ENCODE measurements around the gene GRPEL1. TPM values are rescaled to one million over a fixed set of nuclear protein-coding genes. Genes with fewer than 3 reads are reported as not detected.

The GRPEL1 gene
- total and polyA plus RNA-seq, 2 of the 8 experiments (the other 6 are each of a cell fraction or from before 2014, with no cell fraction given): 13.5 to 39.9 TPM

GRCh38 chr4:7110546-7110945, 42.7 kb upstream of the GRPEL1 start:
- Histone ChIP-seq H2BK5ac (ENCODE audit: low read depth, low read length) (no peak overlapping the region), H3K4me3 (ENCODE audit: extremely low read depth in 1 of 4, insufficient read depth in 2 of 4, low read depth in 3 of 4, low read length in 4 of 4) (no peak overlapping the region), H2AFZ (ENCODE audit: low read length) (no peak overlapping the region), H2BK20ac (ENCODE audit: low read length) (no peak overlapping the region), H4K5ac (ENCODE audit: insufficient read length, low read depth, low read length) (no peak overlapping the region), H3K27ac (ENCODE audit: low read depth, low read length) (no peak overlapping the region), H3K14ac (ENCODE audit: insufficient read length) (no peak overlapping the region), H4K20me1 (replicated peaks in 1 of 2; ENCODE audit: control insufficient read depth in 1 of 2, insufficient read depth in 2 of 2, low read length in 2 of 2) (no peaks in the 10 kb centered on the region), H3K9me3 (ENCODE audit: insufficient read depth in 2 of 2, low read depth in 1 of 2, low read length in 1 of 2) (peaks cover 0 to 4% of the 10 kb centered on the region in 2 experiments; a peak in 1 of 4 replicates), H3K56ac (replicated peaks; ENCODE audit: insufficient read length, low read depth, low read length) (no peak overlapping the region), H2AK5ac (ENCODE audit: low read depth, low read length) (no peak overlapping the region), H2BK12ac (ENCODE audit: low read depth, low read length) (no peak overlapping the region), H3K23me2 (ENCODE audit: low read depth, low read length) (no peaks in the 10 kb centered on the region), H3K4me2 (ENCODE audit: insufficient read depth in 1 of 2, low read depth in 2 of 2, low read length in 2 of 2) (no peak overlapping the region), H3K23ac (ENCODE audit: insufficient read length) (no peak overlapping the region), H3K36me3 (ENCODE audit: control insufficient read depth in 2 of 4, insufficient read depth in 4 of 4, low read length in 3 of 4) (no peaks in the 10 kb centered on the region), H2BK15ac (ENCODE audit: low read length) (no peak overlapping the region), H3K79me2 (ENCODE audit: control insufficient read depth in 1 of 2, insufficient read depth in 2 of 2, low read length in 2 of 2) (no peaks in the 10 kb centered on the region), H3K18ac (ENCODE audit: extremely low read depth, low read length) (no peak overlapping the region), H4K91ac (replicated peaks; ENCODE audit: insufficient read length, low read length) (no peak overlapping the region), H4K8ac (ENCODE audit: extremely low read depth, insufficient read depth, low read length) (no peak overlapping the region), H3K27me3 (replicated peaks in 1 of 4; ENCODE audit: control insufficient read depth in 3 of 4, extremely low read depth in 1 of 4, insufficient read depth in 3 of 4, low read length in 3 of 4) (no peaks in the 10 kb centered on the region; a peak in 1 of 7 replicates), H3K9ac (replicated peaks in 1 of 4; ENCODE audit: extremely low read depth in 1 of 4, low read depth in 3 of 4, low read length in 3 of 4) (no peak overlapping the region), H3K4ac (replicated peaks; ENCODE audit: insufficient read length, low read depth, low read length) (no peak overlapping the region), H3K79me1 (ENCODE audit: low read depth, low read length) (no peaks in the 10 kb centered on the region), H3K4me1 (replicated peaks in 1 of 4; ENCODE audit: control insufficient read depth in 3 of 4, insufficient read depth in 4 of 4, low read length in 3 of 4) (no peaks in the 10 kb centered on the region), H2BK120ac (replicated peaks; ENCODE audit: low read depth, low read length) (no peak overlapping the region)
- DNase-seq (ENCODE audit: low read depth in 1 of 2, low spot score in 2 of 2) (no peak), FAIRE-seq (no peak)
- POLR2A ChIA-PET (ENCODE audit: partially characterized antibody): no interaction called here
- CTCF ChIA-PET (ENCODE audit: partially characterized antibody): interaction anchor here (1.1 to 1.2 kb wide), 2 partner anchors 17 to 186 kb away, joined by 3 to 4 read pairs; no protein-coding TSS in a partner anchor
- WGBS, 2 experiments (ENCODE audit: extremely low coverage in 1 of 2, insufficient coverage in 1 of 2, insufficient read length in 1 of 2, insufficient replicate concordance in 2 of 2, low coverage in 1 of 2, low lambda C conversion rate in 2 of 2, missing lambda C conversion rate in 1 of 2): 97% methylated on average over 4 of the region's 4 CpGs; no CpG with 5 or more reads in 1 of the 2 experiments
- TF ChIP-seq EZH2 (IDR thresholded peaks at IDR 0.05; ENCODE audit: low read depth, low read length, severe bottlenecking): no peak
- TF ChIP-seq EGR1 (IDR thresholded peaks at IDR 0.05; ENCODE audit: borderline replicate concordance, low read depth, low read length): no peak
- no peak for TF ChIP-seq SRF (IDR thresholded peaks at IDR 0.05; ENCODE audit: low read depth, low read length)
- TF ChIP-seq MAFK (IDR thresholded peaks at IDR 0.05; ENCODE audit: low read depth, low read length): no peak
- no peak for TF ChIP-seq BCL11A (IDR thresholded peaks at IDR 0.05; ENCODE audit: low read depth in 2 of 2, low read length in 2 of 2)
- TF ChIP-seq MAX (IDR thresholded peaks at IDR 0.05): no peak
- no peak for TF ChIP-seq CTCF (IDR thresholded peaks at IDR 0.05; ENCODE audit: control extremely low read depth in 1 of 3, insufficient read depth in 1 of 3, low read depth in 1 of 3, low read length in 3 of 3)
- no peak for TF ChIP-seq RAD21 (IDR thresholded peaks at IDR 0.05 in 1 of 2, conservative IDR thresholded peaks at IDR 0.05 in 1 of 2; ENCODE audit: low read depth in 2 of 2, low read length in 2 of 2)
- no peak for TF ChIP-seq YY1 (IDR thresholded peaks at IDR 0.05; ENCODE audit: low read depth, low read length)
- no peak for TF ChIP-seq JUND (IDR thresholded peaks at IDR 0.05; ENCODE audit: low read length)
- no peak for TF ChIP-seq TAF7 (optimal IDR thresholded peaks at IDR 0.05; ENCODE audit: borderline replicate concordance, low read depth, low read length)
- TF ChIP-seq ASH2L (IDR thresholded peaks at IDR 0.05; ENCODE audit: low read length): no peak
